Natural killer cell treated with Interleukin-12 subunit alpha and Interleukin-12 subunit beta and Interleukin-15 and Interleukin-18, amount 100 ng/mL, for 72 hours (primary cell): ENCODE measurements around the gene PPFIA1. TPM values are rescaled to one million over a fixed set of nuclear protein-coding genes. Genes with fewer than 3 reads are reported as not detected.
"Not testable (repeated sequence)": the region's sequence is repeated elsewhere in the genome, so short reads cannot be mapped to it uniquely, and the experiment has no call there.

Experiments
- ATAC-seq, 2 donors: fragments of 150-1000 bp; cut with Tn5 transposase in 1 of 2; sonication (Bioruptor Pico), chemical (Tn5 transposase) in 1 of 2; 2 replicates each; pipeline ENCODE4 v1.10.0; 2021
- DNase-seq: peaks from one replicate; pipeline ENCODE4 v3.0.0; 2022; ENCODE audit warnings: low spot score
- H3K27ac Mint-ChIP-seq, 2 donors: 1 replicate in 1 of 2; 2 replicates in 1 of 2; pipeline ENCODE4 v1.8.0; 2022; ENCODE audit warnings: mixed read lengths in 2 of 2, mild to moderate bottlenecking in 1 of 2, moderate library complexity in 1 of 2
- H3K27me3 Mint-ChIP-seq, 2 donors: 1 replicate in 1 of 2; 2 replicates in 1 of 2; pipeline ENCODE4 v1.8.0; 2022; ENCODE audit warnings: mixed read lengths in 2 of 2
- H3K36me3 Mint-ChIP-seq: one replicate; pipeline ENCODE4 v1.8.0; 2022; ENCODE audit warnings: mixed read lengths
- H3K4me1 Mint-ChIP-seq, 2 donors: 1 replicate in 1 of 2; 2 replicates in 1 of 2; pipeline ENCODE4 v1.8.0; 2022; ENCODE audit warnings: low read depth in 2 of 2, mixed read lengths in 2 of 2, mild to moderate bottlenecking in 1 of 2
- H3K4me3 Mint-ChIP-seq: one replicate; pipeline ENCODE4 v1.8.0; 2022; ENCODE audit warnings: mixed read lengths
- H3K9me3 Mint-ChIP-seq: 2 replicates; pipeline ENCODE4 v1.8.0; 2022; ENCODE audit warnings: mixed read lengths
- total RNA-seq, 2 donors: library from RNA; stranded (reverse); gene quantifications; one replicate each; pipeline ENCODE4 v1.2.3, GENCODE V29; 2022

Gene PPFIA1
- total RNA-seq, 2 donors from 2014 or later, result 43.4 to 60.0 TPM

DNA sequence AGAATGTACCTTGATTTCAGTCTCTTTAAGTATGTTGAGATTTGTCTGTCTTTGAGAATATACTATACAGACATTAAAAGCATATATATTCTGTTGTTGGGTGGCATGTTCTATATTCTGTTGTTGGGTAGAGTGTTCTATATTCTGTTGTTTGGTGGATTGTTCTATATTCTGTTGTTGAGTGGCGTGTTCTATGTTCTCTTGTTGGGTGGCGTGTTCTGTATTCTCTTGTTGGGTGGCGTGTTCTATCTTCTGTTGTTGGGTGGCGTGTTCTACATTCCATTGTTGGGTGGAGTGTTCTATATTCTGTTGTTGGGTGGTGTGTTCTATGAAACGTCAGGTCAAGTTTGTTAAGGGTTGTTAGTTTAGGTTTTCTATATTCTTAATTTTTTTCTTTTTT is 100.8 kb downstream of the PPFIA1 start:
- no peak overlapping the region for H3K4me3 Mint-ChIP-seq
- peaks cover 5% of the 10 kb centered on the region for H3K9me3 Mint-ChIP-seq
- H3K27me3 Mint-ChIP-seq, result peaks cover 0 to 4% of the 10 kb centered on the region in 2 donors
- peaks cover 9 to 14% of the 10 kb centered on the region in 2 donors for H3K4me1 Mint-ChIP-seq
- no peak overlapping the region for H3K27ac Mint-ChIP-seq
- peaks cover 15% of the 10 kb centered on the region for H3K36me3 Mint-ChIP-seq
- no peak for DNase-seq
- peak; percentile 48 to 62 for ATAC-seq

DNA sequence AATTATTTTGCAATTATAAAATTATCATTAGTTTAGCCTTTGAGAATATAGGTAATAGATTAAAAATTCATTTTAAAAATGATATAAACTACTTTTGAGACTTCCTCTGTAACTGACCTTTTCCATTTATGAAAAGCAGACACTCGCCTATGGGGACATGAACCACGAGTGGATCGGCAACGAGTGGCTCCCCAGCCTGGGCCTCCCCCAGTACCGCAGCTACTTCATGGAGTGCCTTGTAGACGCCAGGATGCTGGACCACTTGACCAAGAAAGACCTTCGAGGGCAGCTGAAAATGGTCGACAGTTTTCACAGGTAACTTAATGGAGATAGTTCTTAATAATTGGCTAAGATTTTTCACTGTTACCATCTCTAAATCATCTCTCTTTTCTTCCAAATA is 101.6 kb downstream of the PPFIA1 start:
- no peak for DNase-seq
- peaks cover 5 to 8% of the 10 kb centered on the region in 2 donors for H3K4me1 Mint-ChIP-seq
- no peak overlapping the region for H3K27ac Mint-ChIP-seq
- peaks cover 5% of the 10 kb centered on the region for H3K9me3 Mint-ChIP-seq
- no peak for ATAC-seq
- H3K36me3 Mint-ChIP-seq, result peaks cover 15% of the 10 kb centered on the region
- no peak overlapping the region for H3K4me3 Mint-ChIP-seq
- H3K27me3 Mint-ChIP-seq, result peaks cover 0 to 4% of the 10 kb centered on the region in 2 donors

- DNase-seq, result no peak
- H3K4me3 Mint-ChIP-seq, result no peak overlapping the region
- no peak for ATAC-seq
- H3K27me3 Mint-ChIP-seq, result no peaks in the 10 kb centered on the region
- no peaks in the 10 kb centered on the region for H3K9me3 Mint-ChIP-seq
- H3K36me3 Mint-ChIP-seq, result peaks cover 8% of the 10 kb centered on the region
- H3K4me1 Mint-ChIP-seq, result no peaks in the 10 kb centered on the region
- H3K27ac Mint-ChIP-seq, result no peak overlapping the region
Measured at GRCh38 chr11:70376621-70377020, 106.1 kb downstream of the PPFIA1 start.

- no peak overlapping the region for H3K4me3 Mint-ChIP-seq
- no peak for DNase-seq
- peaks cover 1% of the 10 kb centered on the region for H3K36me3 Mint-ChIP-seq
- no peaks in the 10 kb centered on the region for H3K27me3 Mint-ChIP-seq
- no peak for ATAC-seq
- H3K4me1 Mint-ChIP-seq, result no peaks in the 10 kb centered on the region
- H3K9me3 Mint-ChIP-seq, result no peaks in the 10 kb centered on the region
- H3K27ac Mint-ChIP-seq, result no peak overlapping the region
Measured at GRCh38 chr11:70377645-70378044, 107.2 kb downstream of the PPFIA1 start.

- H3K27ac Mint-ChIP-seq, result no peak overlapping the region
- DNase-seq (no peak), ATAC-seq (peak in 1 of 2 donors; percentile 52)
- H3K4me1 Mint-ChIP-seq, result no peaks in the 10 kb centered on the region
- no peaks in the 10 kb centered on the region for H3K36me3 Mint-ChIP-seq
- no peaks in the 10 kb centered on the region for H3K9me3 Mint-ChIP-seq
- H3K27me3 Mint-ChIP-seq, result no peaks in the 10 kb centered on the region
- H3K4me3 Mint-ChIP-seq, result no peak overlapping the region
Measured at GRCh38 chr11:70378506-70379134, 108.1 kb downstream of the PPFIA1 start.

DNA sequence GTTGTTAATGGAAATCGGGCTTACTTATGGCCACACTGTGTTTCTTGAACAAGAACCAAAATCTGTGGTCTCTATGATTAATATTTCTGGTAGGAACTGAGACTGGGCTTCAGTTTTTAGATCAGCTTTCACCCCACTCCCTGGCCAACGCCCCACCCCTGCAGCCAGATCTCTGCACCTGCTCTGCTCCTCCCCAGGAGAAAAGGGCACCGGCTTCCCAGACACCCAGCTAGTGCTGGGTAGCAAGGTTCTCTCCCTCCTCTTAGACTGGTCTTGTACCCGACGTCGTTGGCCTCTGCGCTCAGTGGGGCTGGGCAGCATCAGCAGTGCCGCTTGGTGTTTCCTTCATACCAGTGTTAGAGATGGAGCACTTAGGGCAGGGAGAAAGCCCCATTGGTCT is 110.9 kb downstream of the PPFIA1 start:
- Mint-ChIP-seq H3K4me1 (peaks cover 0 to 3% of the 10 kb centered on the region in 2 donors), H3K36me3 (peaks cover 6% of the 10 kb centered on the region), H3K27ac (no peak overlapping the region), H3K4me3 (no peak overlapping the region), H3K9me3 (no peaks in the 10 kb centered on the region), H3K27me3 (no peaks in the 10 kb centered on the region)
- ATAC-seq (no peak), DNase-seq (no peak)

- Mint-ChIP-seq H3K27ac (no peak overlapping the region), H3K36me3 (peaks cover 6% of the 10 kb centered on the region), H3K4me1 (peaks cover 0 to 3% of the 10 kb centered on the region in 2 donors), H3K27me3 (no peaks in the 10 kb centered on the region), H3K9me3 (no peaks in the 10 kb centered on the region), H3K4me3 (no peak overlapping the region)
- no peak for DNase-seq
- ATAC-seq, result no peak
Measured at GRCh38 chr11:70381872-70382861, 111.7 kb downstream of the PPFIA1 start.

GRCh38 chr11:70383664-70384565 is 113.4 kb downstream of the PPFIA1 start:
- H3K27ac Mint-ChIP-seq, result no peak overlapping the region
- no peaks in the 10 kb centered on the region for H3K9me3 Mint-ChIP-seq
- H3K36me3 Mint-ChIP-seq, result peaks cover 6% of the 10 kb centered on the region
- H3K27me3 Mint-ChIP-seq, result peaks cover 6 to 10% of the 10 kb centered on the region in 2 donors
- H3K4me1 Mint-ChIP-seq, result peaks cover 0 to 3% of the 10 kb centered on the region in 2 donors
- DNase-seq (no peak), ATAC-seq (no peak)
- no peak overlapping the region for H3K4me3 Mint-ChIP-seq

DNA sequence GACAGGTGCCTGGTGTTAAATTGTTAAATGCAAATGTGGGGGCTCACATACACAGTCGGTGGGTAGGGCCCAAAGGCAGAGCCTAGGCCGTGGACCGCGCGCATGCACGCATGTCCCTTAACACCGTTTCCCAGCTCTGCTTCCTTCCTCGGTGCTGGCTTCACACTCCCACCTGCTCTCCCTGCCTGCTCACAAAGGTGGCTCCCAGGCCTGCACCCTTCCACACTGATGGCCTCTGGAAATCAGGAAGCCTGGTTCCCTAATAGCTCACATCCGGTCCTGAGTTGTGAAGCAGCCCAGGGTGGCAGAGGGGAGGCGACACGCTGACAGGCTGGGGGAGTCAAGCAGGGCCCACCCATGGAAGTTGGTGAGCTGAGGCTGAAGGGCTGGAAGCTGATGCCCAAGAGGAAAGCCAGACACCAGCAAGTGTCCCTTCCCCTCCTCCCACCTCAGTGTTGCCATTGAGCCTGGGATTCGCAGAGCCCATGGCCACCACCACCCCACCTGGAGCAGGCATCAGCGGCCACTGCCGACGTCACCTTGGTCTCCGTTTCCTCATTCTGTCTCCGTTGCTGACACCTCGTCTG is 114.2 kb downstream of the PPFIA1 start:
- Mint-ChIP-seq H3K27ac (no peak overlapping the region), H3K27me3 (peaks cover 12 to 15% of the 10 kb centered on the region in 2 donors), H3K9me3 (no peaks in the 10 kb centered on the region), H3K36me3 (peaks cover 6% of the 10 kb centered on the region), H3K4me3 (no peak overlapping the region), H3K4me1 (peaks cover 0 to 3% of the 10 kb centered on the region in 2 donors)
- ATAC-seq (no peak), DNase-seq (no peak)

DNA sequence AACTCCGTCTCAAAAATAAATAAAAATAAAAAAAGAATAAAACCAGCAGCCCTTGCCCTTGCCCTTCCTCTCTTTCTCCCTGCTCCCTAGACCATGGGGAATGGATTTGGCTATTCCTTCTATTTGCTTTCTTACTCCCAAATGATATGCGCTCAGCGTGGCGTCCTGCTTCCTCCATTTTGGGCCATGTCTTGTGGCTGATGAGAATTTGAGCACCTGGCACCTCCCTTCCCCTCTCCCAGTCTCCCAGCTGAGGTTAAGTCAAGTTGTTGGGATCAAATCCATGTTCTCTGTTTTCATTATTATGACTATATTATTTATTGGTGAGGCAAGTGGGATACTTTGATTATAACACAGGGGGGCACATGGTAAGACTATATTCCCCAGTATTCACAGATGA is 117.1 kb downstream of the PPFIA1 start:
- Mint-ChIP-seq H3K4me1 (peaks cover 0 to 3% of the 10 kb centered on the region in 2 donors), H3K36me3 (peaks cover 6% of the 10 kb centered on the region), H3K27ac (no peak overlapping the region), H3K4me3 (no peak overlapping the region), H3K27me3 (peaks cover 31 to 32% of the 10 kb centered on the region in 2 donors), H3K9me3 (no peaks in the 10 kb centered on the region)
- ATAC-seq (no peak), DNase-seq (no peak)

- H3K9me3 Mint-ChIP-seq, result no peaks in the 10 kb centered on the region
- no peak for ATAC-seq
- peaks cover 0 to 3% of the 10 kb centered on the region in 2 donors for H3K4me1 Mint-ChIP-seq
- H3K4me3 Mint-ChIP-seq, result no peak overlapping the region
- DNase-seq, result no peak
- no peak overlapping the region for H3K27ac Mint-ChIP-seq
- peaks cover 38 to 48% of the 10 kb centered on the region in 2 donors for H3K27me3 Mint-ChIP-seq
- peaks cover 6% of the 10 kb centered on the region for H3K36me3 Mint-ChIP-seq
Measured at GRCh38 chr11:70389201-70389600, 118.7 kb downstream of the PPFIA1 start.

DNA sequence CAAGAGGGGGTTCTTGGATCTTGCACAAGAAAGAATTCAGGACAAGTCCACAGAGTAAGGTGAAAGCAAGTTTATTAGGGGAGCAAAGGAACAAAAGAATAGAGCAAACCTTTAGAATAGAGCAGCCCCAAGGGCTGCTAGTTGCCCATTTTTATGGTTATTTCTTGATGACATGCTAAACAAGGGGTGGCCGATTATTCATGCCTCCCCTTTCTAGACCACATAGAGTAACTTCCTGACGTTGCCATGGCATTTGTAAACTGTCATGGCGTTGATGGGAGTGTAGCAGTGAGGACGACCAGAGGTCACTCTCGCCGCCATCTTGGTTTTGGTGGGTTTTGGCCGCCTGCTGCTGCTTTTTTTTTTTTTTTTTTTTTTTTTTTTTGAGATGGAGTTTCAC is 120.4 kb downstream of the PPFIA1 start:
- not testable (repeated sequence) for ATAC-seq, H3K4me3 Mint-ChIP-seq, H3K36me3 Mint-ChIP-seq, H3K9me3 Mint-ChIP-seq, H3K4me1 Mint-ChIP-seq, DNase-seq, H3K27ac Mint-ChIP-seq
- peaks cover 43 to 62% of the 10 kb centered on the region in 2 donors for H3K27me3 Mint-ChIP-seq
